Immature natural killer cell (primary cell): ENCODE measurements around the gene XK. TPM values are rescaled to one million over a fixed set of nuclear protein-coding genes. Genes with fewer than 3 reads are reported as not detected.
"Not testable (repeated sequence)": the region's sequence is repeated elsewhere in the genome, so short reads cannot be mapped to it uniquely, and the experiment has no call there.

Source experiments
- DNase-seq, 3 donors: peaks; one replicate each; pipeline ENCODE4 v3.0.0; 2022; ENCODE audit warnings: mixed read lengths in 1 of 3
- H3K27ac Mint-ChIP-seq, 6 donors: one replicate each; pipeline ENCODE4 v1.8.0; 2020; ENCODE audit warnings: mixed read lengths in 6 of 6, mild to moderate bottlenecking in 5 of 6, inconsistent platforms in 4 of 6, moderate library complexity in 3 of 6
- H3K27me3 Mint-ChIP-seq, 3 donors: one replicate each; pipeline ENCODE4 v1.8.0; 2020 to 2021; ENCODE audit warnings: low read depth in 3 of 3, mild to moderate bottlenecking in 3 of 3, mixed read lengths in 3 of 3, moderate library complexity in 3 of 3, inconsistent platforms in 1 of 3
- H3K36me3 Mint-ChIP-seq, 3 donors: one replicate each; pipeline ENCODE4 v1.8.0; 2020; ENCODE audit warnings: mixed read lengths in 3 of 3, inconsistent platforms in 2 of 3, mild to moderate bottlenecking in 2 of 3
- H3K4me1 Mint-ChIP-seq, 2 donors: one replicate each; pipeline ENCODE4 v1.8.0; 2020; ENCODE audit warnings: inconsistent platforms in 2 of 2, mild to moderate bottlenecking in 2 of 2, mixed read lengths in 2 of 2, moderate library complexity in 1 of 2
- H3K4me3 Mint-ChIP-seq, 5 donors: one replicate each; pipeline ENCODE4 v1.8.0; 2020; ENCODE audit warnings: mild to moderate bottlenecking in 5 of 5, mixed read lengths in 5 of 5, inconsistent platforms in 3 of 5, moderate library complexity in 3 of 5
- H3K9me3 Mint-ChIP-seq, 6 donors: one replicate each; pipeline ENCODE4 v1.8.0; 2020; ENCODE audit warnings: mild to moderate bottlenecking in 6 of 6, mixed read lengths in 6 of 6, inconsistent platforms in 4 of 6, moderate library complexity in 3 of 6
- polyA plus RNA-seq, 3 donors: library from polyadenylated mRNA; unstranded; fragments of 300-500 nt; fragmentation: Illumina TruSeq; gene quantifications; one replicate each; pipeline ENCODE4 v1.2.3, GENCODE V29; 2021

Gene XK
- polyA plus RNA-seq, 3 donors from 2014 or later: 0.08 to 0.11 TPM; not detected in 1

GRCh38 chrX:37752281-37752680, 66.7 kb downstream of the XK start:
- H3K4me3 Mint-ChIP-seq: peak overlapping the region in 1 of 5 donors; percentile 14
- H3K36me3 Mint-ChIP-seq: no peaks in the 10 kb centered on the region
- H3K4me1 Mint-ChIP-seq: peaks cover under 1 to 1% of the 10 kb centered on the region in 2 donors
- peaks cover 0 to 6% (median 3%) of the 10 kb centered on the region in 3 donors for H3K27me3 Mint-ChIP-seq
- H3K9me3 Mint-ChIP-seq: peaks cover 0 to 2% (median 0%) of the 10 kb centered on the region in 6 donors
- DNase-seq: no peak
- H3K27ac Mint-ChIP-seq: no peak overlapping the region

GRCh38 chrX:37752936-37753335, 67.3 kb downstream of the XK start:
- peak overlapping the region in 1 of 5 donors; percentile 7 for H3K4me3 Mint-ChIP-seq
- DNase-seq: no peak
- H3K27me3 Mint-ChIP-seq: peaks cover 0 to 6% (median 3%) of the 10 kb centered on the region in 3 donors
- H3K4me1 Mint-ChIP-seq: peaks cover 5 to 7% of the 10 kb centered on the region in 2 donors
- no peaks in the 10 kb centered on the region for H3K36me3 Mint-ChIP-seq
- peaks cover 0 to 2% (median 0%) of the 10 kb centered on the region in 6 donors for H3K9me3 Mint-ChIP-seq
- peak overlapping the region in 4 of 6 donors; percentile 40 to 76 (median 66) for H3K27ac Mint-ChIP-seq

GRCh38 chrX:37753384-37753783, 67.8 kb downstream of the XK start:
- no peak overlapping the region for H3K4me3 Mint-ChIP-seq
- peak; percentile 50 to 65 (median 65) for DNase-seq
- peaks cover 0 to 2% (median 0%) of the 10 kb centered on the region in 6 donors for H3K9me3 Mint-ChIP-seq
- H3K36me3 Mint-ChIP-seq: no peaks in the 10 kb centered on the region
- H3K27ac Mint-ChIP-seq: peak overlapping the region in 5 of 6 donors; percentile 15 to 76 (median 67)
- peaks cover 0 to 6% (median 3%) of the 10 kb centered on the region in 3 donors for H3K27me3 Mint-ChIP-seq
- peaks cover 5 to 7% of the 10 kb centered on the region in 2 donors for H3K4me1 Mint-ChIP-seq

DNA sequence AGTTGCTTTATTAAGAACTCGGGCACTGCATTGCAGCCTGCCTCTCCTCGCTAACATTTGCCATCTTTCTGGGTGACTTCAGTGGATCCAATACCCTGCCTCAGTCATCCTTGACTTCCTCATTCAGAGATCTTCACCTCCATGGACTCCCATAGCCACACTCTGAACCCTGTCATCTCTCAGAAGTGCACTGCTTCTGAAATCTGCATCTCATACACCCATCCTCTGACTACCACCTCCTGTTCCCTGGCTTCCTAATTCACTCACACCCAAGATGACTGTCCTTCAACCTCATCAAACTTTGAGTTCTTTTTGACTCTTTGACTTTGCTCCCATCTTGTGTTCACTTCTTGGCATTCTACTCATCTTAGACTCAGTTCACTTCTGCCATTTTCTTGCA, 68.9 kb downstream of the XK start:
- DNase-seq: no peak
- H3K36me3 Mint-ChIP-seq: no peaks in the 10 kb centered on the region
- peaks cover 0 to 2% (median 0%) of the 10 kb centered on the region in 6 donors for H3K9me3 Mint-ChIP-seq
- H3K4me1 Mint-ChIP-seq: peaks cover 5 to 7% of the 10 kb centered on the region in 2 donors
- H3K27ac Mint-ChIP-seq: no peak overlapping the region
- H3K27me3 Mint-ChIP-seq: peaks cover 0 to 6% (median 0%) of the 10 kb centered on the region in 3 donors
- H3K4me3 Mint-ChIP-seq: no peak overlapping the region

DNA sequence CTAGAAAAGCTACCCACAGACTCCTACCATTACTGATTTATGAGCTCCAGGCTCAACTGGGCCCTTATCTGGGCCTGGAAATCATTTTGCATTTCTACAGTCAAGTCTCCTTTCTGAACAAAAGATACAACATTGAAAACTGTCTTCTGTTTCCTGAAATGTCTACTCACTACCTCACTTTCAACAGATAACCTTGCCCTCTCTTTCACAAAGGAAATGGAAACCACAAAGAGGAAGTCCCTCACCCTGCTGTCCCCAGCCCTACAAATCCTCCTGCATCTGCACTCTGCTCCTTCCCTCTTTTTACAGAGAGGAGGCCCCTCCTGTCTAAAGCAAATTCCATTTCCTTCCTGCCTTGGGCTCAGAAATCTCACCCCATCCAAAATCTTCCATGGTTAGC, 69.4 kb downstream of the XK start:
- no peaks in the 10 kb centered on the region for H3K36me3 Mint-ChIP-seq
- H3K27me3 Mint-ChIP-seq: peaks cover 0 to 4% (median 0%) of the 10 kb centered on the region in 3 donors
- peaks cover 5 to 7% of the 10 kb centered on the region in 2 donors for H3K4me1 Mint-ChIP-seq
- peaks cover 0 to 2% (median 0%) of the 10 kb centered on the region in 6 donors for H3K9me3 Mint-ChIP-seq
- peak; percentile 35 to 49 (median 47) for DNase-seq
- H3K27ac Mint-ChIP-seq: no peak overlapping the region
- no peak overlapping the region for H3K4me3 Mint-ChIP-seq

GRCh38 chrX:37757082-37757481, 71.5 kb downstream of the XK start:
- DNase-seq: no peak
- Mint-ChIP-seq H3K4me1 (peaks cover 5 to 7% of the 10 kb centered on the region in 2 donors), H3K27ac (peak overlapping the region in 1 of 6 donors; percentile 12), H3K27me3 (peaks cover 0 to 4% (median 0%) of the 10 kb centered on the region in 3 donors), H3K4me3 (no peak overlapping the region), H3K36me3 (no peaks in the 10 kb centered on the region), H3K9me3 (peaks cover 0 to 2% (median 0%) of the 10 kb centered on the region in 6 donors)

GRCh38 chrX:37759351-37759750, 73.8 kb downstream of the XK start:
- H3K27me3 Mint-ChIP-seq: peaks cover 1 to 3% (median 2%) of the 10 kb centered on the region in 3 donors
- H3K4me3 Mint-ChIP-seq: no peak overlapping the region
- H3K36me3 Mint-ChIP-seq: no peaks in the 10 kb centered on the region
- no peak overlapping the region for H3K27ac Mint-ChIP-seq
- H3K9me3 Mint-ChIP-seq: no peaks in the 10 kb centered on the region
- H3K4me1 Mint-ChIP-seq: peaks cover 5 to 7% of the 10 kb centered on the region in 2 donors
- DNase-seq: no peak

DNA sequence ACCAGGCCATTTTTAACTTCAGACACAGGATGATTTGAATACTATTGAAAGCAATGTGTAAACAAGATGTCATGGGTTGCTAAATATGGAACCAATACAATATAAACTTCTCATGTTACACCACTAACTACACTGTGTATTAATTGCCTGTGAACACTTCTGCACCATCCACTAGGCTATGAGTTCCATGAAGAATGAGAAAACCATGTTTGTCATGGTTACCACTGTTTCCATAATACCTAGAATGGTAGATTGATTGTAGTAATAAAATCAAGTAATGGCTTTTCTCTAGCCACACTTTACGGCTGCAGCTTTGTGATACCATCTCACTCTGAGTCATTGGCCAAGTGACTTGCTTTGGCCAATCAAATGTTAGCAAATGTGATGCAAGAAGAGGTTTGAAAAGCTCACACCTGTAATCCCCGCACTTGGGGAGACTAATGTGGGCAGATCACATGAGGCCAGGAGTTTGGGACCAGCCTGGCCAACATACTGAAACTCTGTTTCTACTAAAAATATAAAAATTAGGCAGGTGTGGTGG, 74.4 kb downstream of the XK start:
- Mint-ChIP-seq H3K4me3 (no peak overlapping the region), H3K9me3 (no peaks in the 10 kb centered on the region), H3K27ac (no peak overlapping the region), H3K4me1 (peaks cover 5 to 7% of the 10 kb centered on the region in 2 donors), H3K27me3 (peaks cover 1 to 6% (median 4%) of the 10 kb centered on the region in 3 donors), H3K36me3 (no peaks in the 10 kb centered on the region)
- DNase-seq: no peak

- no peak overlapping the region for H3K4me3 Mint-ChIP-seq
- H3K4me1 Mint-ChIP-seq: peaks cover 3 to 11% of the 10 kb centered on the region in 2 donors
Observed at GRCh38 chrX:37763400-37763799, 77.8 kb downstream of the XK start.

GRCh38 chrX:37765507-37765906, 79.9 kb downstream of the XK start:
- H3K27ac Mint-ChIP-seq: peak overlapping the region in 1 of 6 donors; percentile 7
- no peaks in the 10 kb centered on the region for H3K9me3 Mint-ChIP-seq
- H3K4me1 Mint-ChIP-seq: peaks cover 3 to 11% of the 10 kb centered on the region in 2 donors
- H3K27me3 Mint-ChIP-seq: peaks cover 5 to 6% (median 6%) of the 10 kb centered on the region in 3 donors
- no peaks in the 10 kb centered on the region for H3K36me3 Mint-ChIP-seq
- H3K4me3 Mint-ChIP-seq: no peak overlapping the region
- no peak for DNase-seq

More at GRCh38 chrX:37763400-37763799, 77.8 kb downstream of the XK start:
- no peak overlapping the region for H3K27ac Mint-ChIP-seq
- H3K9me3 Mint-ChIP-seq: no peaks in the 10 kb centered on the region
- H3K27me3 Mint-ChIP-seq: peaks cover 5 to 6% (median 6%) of the 10 kb centered on the region in 3 donors
- no peaks in the 10 kb centered on the region for H3K36me3 Mint-ChIP-seq
- DNase-seq: no peak

DNA sequence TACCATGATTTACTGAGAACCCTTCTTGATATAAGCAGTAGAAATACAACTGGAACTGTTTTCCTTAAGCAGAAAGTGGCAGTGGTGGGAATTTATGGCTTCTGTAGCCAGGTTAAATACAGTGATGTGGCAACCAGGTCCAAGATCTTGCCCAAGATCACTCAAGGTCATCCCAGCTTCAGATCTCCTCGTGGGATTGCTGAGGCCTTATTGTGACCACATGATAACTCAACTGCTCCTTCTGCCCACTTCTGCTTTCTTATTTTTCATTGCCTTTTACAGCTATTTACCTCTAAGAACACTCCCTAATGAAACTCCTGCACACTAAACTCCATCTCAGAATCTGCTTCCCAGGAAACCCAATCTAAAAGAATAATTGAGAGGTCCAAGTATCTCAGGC, 81.8 kb downstream of the XK start:
- Mint-ChIP-seq H3K36me3 (no peaks in the 10 kb centered on the region), H3K4me3 (no peak overlapping the region), H3K27ac (no peak overlapping the region), H3K4me1 (peaks cover 3 to 11% of the 10 kb centered on the region in 2 donors), H3K27me3 (peaks cover 4 to 6% (median 6%) of the 10 kb centered on the region in 3 donors), H3K9me3 (no peaks in the 10 kb centered on the region)
- DNase-seq: no peak

- H3K4me3 Mint-ChIP-seq: not testable (repeated sequence)
- peaks cover 3 to 11% of the 10 kb centered on the region in 2 donors for H3K4me1 Mint-ChIP-seq
Observed at GRCh38 chrX:37768866-37769265, 83.3 kb downstream of the XK start.

GRCh38 chrX:37776283-37776986, 90.8 kb downstream of the XK start:
- DNase-seq: no peak
- Mint-ChIP-seq H3K27ac (peak overlapping the region in 4 of 6 donors; percentile 1 to 15 (median 8)), H3K4me1 (peaks cover 23% of the 10 kb centered on the region in 2 donors), H3K9me3 (no peaks in the 10 kb centered on the region), H3K4me3 (peak overlapping the region; percentile 20 to 60 (median 44)), H3K27me3 (peaks cover 0 to 4% (median 0%) of the 10 kb centered on the region in 3 donors), H3K36me3 (no peaks in the 10 kb centered on the region)

More at GRCh38 chrX:37768866-37769265, 83.3 kb downstream of the XK start:
- not testable (repeated sequence) for H3K36me3 Mint-ChIP-seq, DNase-seq, H3K9me3 Mint-ChIP-seq, H3K27me3 Mint-ChIP-seq, H3K27ac Mint-ChIP-seq

DNA sequence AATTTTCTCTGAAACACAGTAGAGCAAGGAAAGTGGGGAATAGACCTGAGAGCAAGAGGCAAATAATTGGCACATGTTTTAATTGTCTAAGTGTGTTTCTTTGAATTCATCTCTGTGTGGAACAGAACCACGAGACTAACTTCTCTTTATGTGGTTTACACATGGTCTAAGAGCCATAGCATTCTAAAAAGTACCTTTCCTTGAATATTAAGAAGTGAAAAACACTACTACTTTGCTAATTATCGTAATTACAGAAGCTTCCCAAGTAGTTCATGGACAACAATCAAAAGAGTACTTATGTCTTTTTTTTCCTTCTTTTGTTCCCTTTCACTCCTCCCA, 91.4 kb downstream of the XK start:
- H3K27ac Mint-ChIP-seq: peak overlapping the region in 1 of 6 donors; percentile 10
- no peaks in the 10 kb centered on the region for H3K36me3 Mint-ChIP-seq
- no peaks in the 10 kb centered on the region for H3K9me3 Mint-ChIP-seq
- H3K4me1 Mint-ChIP-seq: peaks cover 23% of the 10 kb centered on the region in 2 donors
- peak overlapping the region; percentile 18 to 60 (median 49) for H3K4me3 Mint-ChIP-seq
- DNase-seq: no peak
- H3K27me3 Mint-ChIP-seq: peaks cover 0 to 4% (median 0%) of the 10 kb centered on the region in 3 donors
